ENCODE results near the gene GPR12. TPM values are rescaled to one million over a fixed set of nuclear protein-coding genes. Genes with fewer than 3 reads are reported as not detected.

Gene GPR12
- total and polyA plus RNA-seq, 10 of the 15 experiments (the other 5 are each of a cell fraction or from before 2014, with no cell fraction given), result not detected

DNA sequence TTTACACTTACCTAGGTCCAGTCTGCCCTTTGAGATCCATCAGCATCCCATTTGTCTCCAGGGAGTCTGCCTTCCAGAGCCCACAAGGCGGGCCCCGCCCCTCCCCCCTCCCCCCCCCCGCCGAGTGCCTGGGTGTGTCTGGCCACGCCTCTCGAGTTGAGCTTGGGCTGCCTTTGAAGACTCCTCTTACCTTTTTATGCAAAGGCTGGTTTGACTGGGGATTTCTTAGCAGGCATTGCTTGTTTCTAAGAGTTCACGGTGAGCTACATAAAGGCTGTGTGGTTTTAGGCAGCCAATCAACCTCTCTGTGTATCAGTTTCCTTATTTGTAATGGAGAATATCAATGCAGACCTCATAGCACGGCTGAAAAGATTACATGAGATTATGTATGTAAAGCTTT is 11.3 kb downstream of the GPR12 start:
- Histone ChIP-seq H4K20me1 (ENCODE audit: control insufficient read depth, insufficient read depth) (no peaks in the 10 kb centered on the region), H3K27me3 (replicated peaks in 1 of 2; ENCODE audit: control insufficient read depth in 2 of 2, insufficient read depth in 2 of 2, low read length in 1 of 2) (peaks cover 0 to 3% of the 10 kb centered on the region in 2 experiments; a peak in 2 of 4 replicates), H3K4me1 (ENCODE audit: control insufficient read depth, insufficient read depth, low read length) (no peaks in the 10 kb centered on the region), H2AFZ (ENCODE audit: control insufficient read depth, low read depth, low read length) (no peak overlapping the region), H3K4me3 (no peak overlapping the region), H3K9me3 (replicated peaks; ENCODE audit: control insufficient read depth, insufficient read depth, low read length) (no peaks in the 10 kb centered on the region), H3K79me2 (ENCODE audit: control insufficient read depth, insufficient read depth, low read length) (no peaks in the 10 kb centered on the region), H3K36me3 (ENCODE audit: control insufficient read depth in 2 of 2, insufficient read depth in 2 of 2, low read length in 1 of 2) (no peaks in the 10 kb centered on the region), H3K4me2 (ENCODE audit: control insufficient read depth, insufficient read depth) (no peak overlapping the region), H3K27ac (ENCODE audit: control insufficient read depth, insufficient read depth) (no peak overlapping the region), H3K9ac (ENCODE audit: control insufficient read depth, insufficient read depth, low read length) (no peak overlapping the region)
- 10% methylated on average over 8 of the region's 8 CpGs for WGBS (ENCODE audit: insufficient coverage, insufficient replicate concordance, low lambda C conversion rate, missing lambda C conversion rate)
- in situ Hi-C loops (cut with MboI) (no loop called here), intact Hi-C loops (cut with micrococcal nuclease; ENCODE audit: unreplicated experiment) (no loop called here)
- ATAC-seq (no peak), FAIRE-seq (no peak), DNase-seq (ENCODE audit: low read depth, low spot score) (no peak)
- TF ChIP-seq MYB (IDR thresholded peaks at IDR 0.05; ENCODE audit: borderline replicate concordance, low read depth, low read length) (no peak), IRF3 (IDR thresholded peaks at IDR 0.05) (no peak), ATF3 (IDR thresholded peaks at IDR 0.05; ENCODE audit: borderline replicate concordance, extremely low read depth, low read depth, low read length) (no peak), ZNF217 (IDR thresholded peaks at IDR 0.05) (no peak), FOXM1 (IDR thresholded peaks at IDR 0.05; ENCODE audit: low read depth, low read length) (no peak), SP1 (IDR thresholded peaks at IDR 0.05; ENCODE audit: low read depth, low read length) (no peak), PBX3 (IDR thresholded peaks at IDR 0.05; ENCODE audit: insufficient replicate concordance, low read depth, low read length) (no peak), MXI1 (IDR thresholded peaks at IDR 0.05; ENCODE audit: low read depth, low read length) (no peak)
- TF ChIP-seq, protein P1, sequence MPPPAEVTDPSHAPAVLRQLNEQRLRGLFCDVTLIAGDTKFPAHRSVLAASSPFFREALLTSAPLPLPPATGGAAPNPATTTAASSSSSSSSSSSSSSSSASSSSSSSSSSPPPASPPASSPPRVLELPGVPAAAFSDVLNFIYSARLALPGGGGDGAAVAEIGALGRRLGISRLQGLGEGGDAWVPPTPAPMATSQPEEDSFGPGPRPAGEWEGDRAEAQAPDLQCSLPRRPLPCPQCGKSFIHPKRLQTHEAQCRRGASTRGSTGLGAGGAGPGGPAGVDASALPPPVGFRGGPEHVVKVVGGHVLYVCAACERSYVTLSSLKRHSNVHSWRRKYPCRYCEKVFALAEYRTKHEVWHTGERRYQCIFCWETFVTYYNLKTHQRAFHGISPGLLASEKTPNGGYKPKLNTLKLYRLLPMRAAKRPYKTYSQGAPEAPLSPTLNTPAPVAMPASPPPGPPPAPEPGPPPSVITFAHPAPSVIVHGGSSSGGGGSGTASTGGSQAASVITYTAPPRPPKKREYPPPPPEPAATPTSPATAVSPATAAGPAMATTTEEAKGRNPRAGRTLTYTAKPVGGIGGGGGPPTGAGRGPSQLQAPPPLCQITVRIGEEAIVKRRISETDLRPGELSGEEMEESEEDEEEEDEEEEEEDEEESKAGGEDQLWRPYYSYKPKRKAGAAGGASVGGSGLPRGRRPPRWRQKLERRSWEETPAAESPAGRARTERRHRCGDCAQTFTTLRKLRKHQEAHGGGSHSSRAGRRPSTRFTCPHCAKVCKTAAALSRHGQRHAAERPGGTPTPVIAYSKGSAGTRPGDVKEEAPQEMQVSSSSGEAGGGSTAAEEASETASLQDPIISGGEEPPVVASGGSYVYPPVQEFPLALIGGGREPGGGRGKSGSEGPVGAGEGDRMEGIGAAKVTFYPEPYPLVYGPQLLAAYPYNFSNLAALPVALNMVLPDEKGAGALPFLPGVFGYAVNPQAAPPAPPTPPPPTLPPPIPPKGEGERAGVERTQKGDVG (CRISPR knock-in tag; IDR thresholded peaks at IDR 0.05), result no peak
- TF ChIP-seq, protein P2, sequence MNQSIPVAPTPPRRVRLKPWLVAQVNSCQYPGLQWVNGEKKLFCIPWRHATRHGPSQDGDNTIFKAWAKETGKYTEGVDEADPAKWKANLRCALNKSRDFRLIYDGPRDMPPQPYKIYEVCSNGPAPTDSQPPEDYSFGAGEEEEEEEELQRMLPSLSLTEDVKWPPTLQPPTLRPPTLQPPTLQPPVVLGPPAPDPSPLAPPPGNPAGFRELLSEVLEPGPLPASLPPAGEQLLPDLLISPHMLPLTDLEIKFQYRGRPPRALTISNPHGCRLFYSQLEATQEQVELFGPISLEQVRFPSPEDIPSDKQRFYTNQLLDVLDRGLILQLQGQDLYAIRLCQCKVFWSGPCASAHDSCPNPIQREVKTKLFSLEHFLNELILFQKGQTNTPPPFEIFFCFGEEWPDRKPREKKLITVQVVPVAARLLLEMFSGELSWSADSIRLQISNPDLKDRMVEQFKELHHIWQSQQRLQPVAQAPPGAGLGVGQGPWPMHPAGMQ (IDR thresholded peaks at IDR 0.05; ENCODE audit: borderline replicate concordance), result no peak
- no TSS peak for BruUV-seq (replicated peaks)
- POLR2A ChIA-PET, result no interaction called here
- RAD21 ChIA-PET (ENCODE audit: unreplicated experiment), result no interaction called here
- CTCF ChIA-PET, result no interaction called here
- SMC1A ChIA-PET (ENCODE audit: uncharacterized antibody, unreplicated experiment), result no interaction called here

All from GM12878 (cell line).